ENCODE results near the gene NOSIP. TPM values are rescaled to one million over a fixed set of nuclear protein-coding genes. Genes with fewer than 3 reads are reported as not detected.

Gene NOSIP
- total RNA-seq, 2 experiments from 2014 or later = 35.1 to 74.7 TPM

DNA sequence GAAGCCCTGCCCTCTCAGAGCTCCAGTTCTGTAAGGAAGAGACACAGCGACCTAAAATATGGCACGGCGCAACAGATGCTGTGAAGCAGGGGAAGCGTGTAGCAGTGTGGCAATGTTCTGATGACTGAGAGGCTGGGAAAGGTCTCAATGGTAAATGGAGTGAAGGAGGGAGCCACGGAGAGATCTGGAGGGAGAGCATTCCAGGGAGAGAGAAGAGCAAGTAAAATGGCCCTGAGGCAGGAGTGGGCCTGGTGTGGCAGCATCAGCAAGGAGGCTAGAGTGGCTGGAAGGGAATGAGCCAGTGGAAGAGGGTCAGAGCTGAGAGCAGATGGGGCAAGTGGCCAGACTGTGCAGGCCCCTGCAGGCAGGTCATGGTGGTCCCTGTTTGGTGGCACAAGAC, 36.2 kb downstream of the NOSIP start:
- TF ChIP-seq CTCF (conservative IDR thresholded peaks at IDR 0.05; ENCODE audit: low read length) = no peak
- no peak for TF ChIP-seq EZH2phosphoT487 (IDR thresholded peaks at IDR 0.05; ENCODE audit: borderline replicate concordance, low read depth, low read length)
- H3K4me1 ChIP-seq (ENCODE audit: insufficient read depth, low read length, poor library complexity, severe bottlenecking) = peaks cover 5% of the 10 kb centered on the region
- no peak overlapping the region for H2AFZ ChIP-seq (ENCODE audit: low read length)
- no peak overlapping the region for H3K4me2 ChIP-seq (ENCODE audit: low read length)
- intact Hi-C loops (cut with micrococcal nuclease; ENCODE audit: unreplicated experiment) = no loop called here
- ChIA-PET POLR2A (no interaction called here), CTCF (ENCODE audit: unreplicated experiment) (no interaction called here)
- H3K4me3 ChIP-seq (ENCODE audit: low read depth, low read length, poor library complexity, severe bottlenecking) = no peak overlapping the region
- no peaks in the 10 kb centered on the region for H4K20me1 ChIP-seq (ENCODE audit: insufficient read depth, low read length)
- no peaks in the 10 kb centered on the region for H3K36me3 ChIP-seq (ENCODE audit: insufficient read depth, low read length)
- H3K27ac ChIP-seq (ENCODE audit: low read depth, low read length, poor library complexity, severe bottlenecking) = no peak overlapping the region
- DNase-seq (ENCODE audit: low spot score) = no peak
- no TSS peak for BruUV-seq (replicated peaks)
- H3K79me2 ChIP-seq (ENCODE audit: insufficient read depth, low read depth, low read length) = no peaks in the 10 kb centered on the region
- no peaks in the 10 kb centered on the region for H3K9me2 ChIP-seq (ENCODE audit: insufficient read depth, low read length)
- no peaks in the 10 kb centered on the region for H3K9me3 ChIP-seq (ENCODE audit: low read length)

GRCh38 chr19:49543032-49543431, 37.3 kb downstream of the NOSIP start:
- POLR2A ChIA-PET = no interaction called here
- intact Hi-C loops (cut with micrococcal nuclease; ENCODE audit: unreplicated experiment) = no loop called here

DNA sequence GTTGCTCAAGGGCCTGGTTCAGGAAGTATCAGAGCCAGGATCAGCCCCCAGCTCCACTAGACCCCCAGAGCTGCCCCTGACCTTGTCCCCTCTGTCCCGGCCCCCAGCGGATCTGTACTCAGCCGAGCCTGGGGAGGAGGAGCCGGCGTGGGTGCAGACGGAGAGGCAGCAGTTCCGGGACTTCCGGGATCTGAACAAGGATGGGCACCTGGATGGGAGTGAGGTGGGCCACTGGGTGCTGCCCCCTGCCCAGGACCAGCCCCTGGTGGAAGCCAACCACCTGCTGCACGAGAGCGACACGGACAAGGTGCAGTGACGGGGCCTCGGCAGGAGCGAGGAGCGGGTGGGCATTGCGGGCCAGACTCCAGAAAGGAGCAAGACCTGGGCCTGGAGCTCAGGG, 37.9 kb downstream of the NOSIP start:
- TF ChIP-seq EZH2phosphoT487 (IDR thresholded peaks at IDR 0.05; ENCODE audit: borderline replicate concordance, low read depth, low read length) = no peak
- TF ChIP-seq CTCF (conservative IDR thresholded peaks at IDR 0.05; ENCODE audit: low read length) = no peak
- Histone ChIP-seq H3K4me2 (ENCODE audit: low read length) (no peak overlapping the region), H3K4me3 (ENCODE audit: low read depth, low read length, poor library complexity, severe bottlenecking) (no peak overlapping the region), H3K9me2 (ENCODE audit: insufficient read depth, low read length) (no peaks in the 10 kb centered on the region), H4K20me1 (ENCODE audit: insufficient read depth, low read length) (no peaks in the 10 kb centered on the region), H3K36me3 (ENCODE audit: insufficient read depth, low read length) (no peaks in the 10 kb centered on the region), H2AFZ (ENCODE audit: low read length) (no peak overlapping the region), H3K4me1 (ENCODE audit: insufficient read depth, low read length, poor library complexity, severe bottlenecking) (peaks cover 17% of the 10 kb centered on the region), H3K27ac (ENCODE audit: low read depth, low read length, poor library complexity, severe bottlenecking) (no peak overlapping the region), H3K9me3 (ENCODE audit: low read length) (no peaks in the 10 kb centered on the region), H3K79me2 (ENCODE audit: insufficient read depth, low read depth, low read length) (no peaks in the 10 kb centered on the region)
- intact Hi-C loops (cut with micrococcal nuclease; ENCODE audit: unreplicated experiment) = no loop called here
- DNase-seq (ENCODE audit: low spot score) = no peak
- CTCF ChIA-PET (ENCODE audit: unreplicated experiment) = no interaction called here
- POLR2A ChIA-PET = no interaction called here
- BruUV-seq (replicated peaks) = no TSS peak

More at GRCh38 chr19:49543032-49543431, 37.3 kb downstream of the NOSIP start:
- no peaks in the 10 kb centered on the region for H3K9me3 ChIP-seq (ENCODE audit: low read length)
- H3K4me1 ChIP-seq (ENCODE audit: insufficient read depth, low read length, poor library complexity, severe bottlenecking) = peaks cover 12% of the 10 kb centered on the region
- no peak overlapping the region for H2AFZ ChIP-seq (ENCODE audit: low read length)
- H3K27ac ChIP-seq (ENCODE audit: low read depth, low read length, poor library complexity, severe bottlenecking) = no peak overlapping the region
- H3K4me3 ChIP-seq (ENCODE audit: low read depth, low read length, poor library complexity, severe bottlenecking) = no peak overlapping the region
- no peaks in the 10 kb centered on the region for H3K36me3 ChIP-seq (ENCODE audit: insufficient read depth, low read length)
- CTCF ChIA-PET (ENCODE audit: unreplicated experiment) = no interaction called here
- H3K9me2 ChIP-seq (ENCODE audit: insufficient read depth, low read length) = no peaks in the 10 kb centered on the region
- no peaks in the 10 kb centered on the region for H3K79me2 ChIP-seq (ENCODE audit: insufficient read depth, low read depth, low read length)
- TF ChIP-seq CTCF (conservative IDR thresholded peaks at IDR 0.05; ENCODE audit: low read length) (no peak), EZH2phosphoT487 (IDR thresholded peaks at IDR 0.05; ENCODE audit: borderline replicate concordance, low read depth, low read length) (no peak)
- DNase-seq (ENCODE audit: low spot score) = no peak
- H4K20me1 ChIP-seq (ENCODE audit: insufficient read depth, low read length) = no peaks in the 10 kb centered on the region
- no peak overlapping the region for H3K4me2 ChIP-seq (ENCODE audit: low read length)
- BruUV-seq (replicated peaks) = no TSS peak
